ENCODE measurements around the gene PRSS57.

DNA sequence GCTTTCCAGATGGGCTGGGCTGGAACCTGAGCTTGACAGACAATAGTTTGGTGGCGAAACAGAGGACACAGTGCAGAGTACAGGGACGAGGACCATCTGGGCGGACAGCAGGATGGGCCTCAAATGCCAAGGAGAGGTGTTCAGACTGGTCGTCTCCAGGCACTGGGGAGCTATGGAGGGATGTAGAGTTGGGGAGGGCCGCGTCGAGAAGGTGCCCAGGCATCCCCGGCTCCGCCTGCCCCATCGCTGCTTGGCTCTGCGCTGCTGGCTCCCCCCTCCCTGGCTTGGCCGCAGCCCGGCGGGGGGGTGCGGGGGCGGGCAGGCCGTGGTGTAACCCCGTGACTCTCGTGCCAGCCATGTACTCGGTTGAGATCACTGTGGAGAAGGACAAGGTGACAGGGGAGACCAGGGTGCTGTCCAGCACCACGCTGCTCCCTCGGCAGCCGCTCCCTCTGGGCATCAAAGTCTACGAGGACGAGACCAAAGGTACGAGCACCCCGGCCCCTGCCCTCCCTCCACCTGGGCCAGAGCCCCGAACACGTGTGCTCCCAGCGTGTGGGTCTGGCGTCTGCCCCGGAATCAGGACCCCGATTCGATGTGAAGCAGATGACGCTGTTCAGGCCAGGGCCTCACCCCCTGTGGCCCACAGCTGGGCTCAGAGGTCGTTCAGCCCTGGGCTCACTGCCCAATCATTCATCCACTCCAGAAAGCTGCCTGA lies 44.9 kb upstream of the PRSS57 start:
- TF ChIP-seq POLR2A (IDR thresholded peaks at IDR 0.05) = no peak
- TF ChIP-seq, protein P1, sequence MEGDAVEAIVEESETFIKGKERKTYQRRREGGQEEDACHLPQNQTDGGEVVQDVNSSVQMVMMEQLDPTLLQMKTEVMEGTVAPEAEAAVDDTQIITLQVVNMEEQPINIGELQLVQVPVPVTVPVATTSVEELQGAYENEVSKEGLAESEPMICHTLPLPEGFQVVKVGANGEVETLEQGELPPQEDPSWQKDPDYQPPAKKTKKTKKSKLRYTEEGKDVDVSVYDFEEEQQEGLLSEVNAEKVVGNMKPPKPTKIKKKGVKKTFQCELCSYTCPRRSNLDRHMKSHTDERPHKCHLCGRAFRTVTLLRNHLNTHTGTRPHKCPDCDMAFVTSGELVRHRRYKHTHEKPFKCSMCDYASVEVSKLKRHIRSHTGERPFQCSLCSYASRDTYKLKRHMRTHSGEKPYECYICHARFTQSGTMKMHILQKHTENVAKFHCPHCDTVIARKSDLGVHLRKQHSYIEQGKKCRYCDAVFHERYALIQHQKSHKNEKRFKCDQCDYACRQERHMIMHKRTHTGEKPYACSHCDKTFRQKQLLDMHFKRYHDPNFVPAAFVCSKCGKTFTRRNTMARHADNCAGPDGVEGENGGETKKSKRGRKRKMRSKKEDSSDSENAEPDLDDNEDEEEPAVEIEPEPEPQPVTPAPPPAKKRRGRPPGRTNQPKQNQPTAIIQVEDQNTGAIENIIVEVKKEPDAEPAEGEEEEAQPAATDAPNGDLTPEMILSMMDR (IDR thresholded peaks at IDR 0.05) = no peak
